ENCODE measurements around the gene HDAC2. TPM values are rescaled to one million over a fixed set of nuclear protein-coding genes. Genes with fewer than 3 reads are reported as not detected.
A peak's percentile ranks its signal among the peaks of the same experiment; 100 is the strongest.

The HDAC2 gene
- total RNA-seq, 1 donor from 2014 or later = 99.8 TPM

- TF ChIP-seq, protein P1, sequence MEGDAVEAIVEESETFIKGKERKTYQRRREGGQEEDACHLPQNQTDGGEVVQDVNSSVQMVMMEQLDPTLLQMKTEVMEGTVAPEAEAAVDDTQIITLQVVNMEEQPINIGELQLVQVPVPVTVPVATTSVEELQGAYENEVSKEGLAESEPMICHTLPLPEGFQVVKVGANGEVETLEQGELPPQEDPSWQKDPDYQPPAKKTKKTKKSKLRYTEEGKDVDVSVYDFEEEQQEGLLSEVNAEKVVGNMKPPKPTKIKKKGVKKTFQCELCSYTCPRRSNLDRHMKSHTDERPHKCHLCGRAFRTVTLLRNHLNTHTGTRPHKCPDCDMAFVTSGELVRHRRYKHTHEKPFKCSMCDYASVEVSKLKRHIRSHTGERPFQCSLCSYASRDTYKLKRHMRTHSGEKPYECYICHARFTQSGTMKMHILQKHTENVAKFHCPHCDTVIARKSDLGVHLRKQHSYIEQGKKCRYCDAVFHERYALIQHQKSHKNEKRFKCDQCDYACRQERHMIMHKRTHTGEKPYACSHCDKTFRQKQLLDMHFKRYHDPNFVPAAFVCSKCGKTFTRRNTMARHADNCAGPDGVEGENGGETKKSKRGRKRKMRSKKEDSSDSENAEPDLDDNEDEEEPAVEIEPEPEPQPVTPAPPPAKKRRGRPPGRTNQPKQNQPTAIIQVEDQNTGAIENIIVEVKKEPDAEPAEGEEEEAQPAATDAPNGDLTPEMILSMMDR (IDR thresholded peaks at IDR 0.05; ENCODE audit: insufficient read depth, low read length, severe bottlenecking) = no peak
- Histone ChIP-seq H3K27me3 (ENCODE audit: control insufficient read depth, insufficient read depth, low read length) (no peaks in the 10 kb centered on the region), H3K4me3 (ENCODE audit: low read depth, low read length) (no peak overlapping the region), H3K36me3 (ENCODE audit: control insufficient read depth, insufficient read depth, low read length) (peaks cover 5% of the 10 kb centered on the region)
- no peak for DNase-seq (ENCODE audit: low read depth)
- no peak for FAIRE-seq
Measured at GRCh38 chr6:113954653-113955052, 16.3 kb downstream of the HDAC2 start.

DNA sequence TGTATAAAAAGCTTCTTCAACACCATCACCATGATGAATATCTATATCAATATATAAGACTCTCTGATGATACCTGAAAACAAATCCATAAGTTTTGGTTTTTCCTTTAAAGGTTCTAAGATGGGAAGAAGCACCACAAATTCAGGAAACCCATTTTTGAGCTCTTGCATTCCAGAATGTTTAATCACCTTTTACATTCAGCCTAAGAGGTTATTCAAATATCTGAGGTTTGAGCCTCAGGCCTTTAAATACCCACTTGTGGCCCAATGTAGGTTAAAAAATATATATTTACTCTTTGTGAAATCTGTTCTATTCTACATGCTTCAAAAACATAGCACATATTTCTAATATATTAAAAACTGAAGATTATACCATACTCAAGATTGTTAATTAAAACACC is 17.6 kb downstream of the HDAC2 start:
- FAIRE-seq (no peak), DNase-seq (ENCODE audit: low read depth) (no peak)
- Histone ChIP-seq H3K4me3 (ENCODE audit: low read depth, low read length) (no peak overlapping the region), H3K36me3 (ENCODE audit: control insufficient read depth, insufficient read depth, low read length) (peaks cover 5% of the 10 kb centered on the region), H3K27me3 (ENCODE audit: control insufficient read depth, insufficient read depth, low read length) (no peaks in the 10 kb centered on the region)
- TF ChIP-seq, protein P1 (IDR thresholded peaks at IDR 0.05; ENCODE audit: insufficient read depth, low read length, severe bottlenecking) = no peak

- Histone ChIP-seq H3K4me3 (ENCODE audit: low read depth, low read length) (no peak overlapping the region), H3K36me3 (ENCODE audit: control insufficient read depth, insufficient read depth, low read length) (peaks cover 3% of the 10 kb centered on the region), H3K27me3 (ENCODE audit: control insufficient read depth, insufficient read depth, low read length) (no peaks in the 10 kb centered on the region)
- DNase-seq (ENCODE audit: low read depth) (no peak), FAIRE-seq (no peak)
- TF ChIP-seq, protein P1 (IDR thresholded peaks at IDR 0.05; ENCODE audit: insufficient read depth, low read length, severe bottlenecking) = no peak
Measured at GRCh38 chr6:113949499-113949898, 21.4 kb downstream of the HDAC2 start.

- Histone ChIP-seq H3K27me3 (ENCODE audit: control insufficient read depth, insufficient read depth, low read length) (no peaks in the 10 kb centered on the region), H3K4me3 (ENCODE audit: low read depth, low read length) (no peak overlapping the region), H3K36me3 (ENCODE audit: control insufficient read depth, insufficient read depth, low read length) (peaks cover 4% of the 10 kb centered on the region)
- no peak for FAIRE-seq
- peak; percentile 16 for DNase-seq (ENCODE audit: low read depth)
- TF ChIP-seq, protein P1 (IDR thresholded peaks at IDR 0.05; ENCODE audit: insufficient read depth, low read length, severe bottlenecking) = no peak
Measured at GRCh38 chr6:113944701-113945100, 26.2 kb downstream of the HDAC2 start.

DNA sequence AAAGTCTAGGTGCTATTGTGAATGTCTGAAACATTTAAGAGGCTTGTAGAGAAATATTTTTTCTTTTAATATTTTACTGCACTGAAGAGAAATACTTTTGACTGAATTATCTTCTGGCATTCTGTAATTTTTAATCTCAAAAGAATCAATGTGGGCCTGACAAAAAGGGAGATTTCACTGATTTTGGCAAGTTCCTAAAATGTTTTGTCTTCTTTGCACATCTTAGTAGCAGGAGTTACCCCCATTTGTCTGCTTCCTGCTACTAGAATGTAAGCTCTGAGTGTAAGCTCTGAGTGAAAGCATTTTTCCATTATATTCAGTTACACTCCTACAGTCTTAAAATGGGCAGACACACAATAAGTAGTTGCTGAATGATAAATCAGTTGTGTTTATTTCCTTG is 31.1 kb downstream of the HDAC2 start:
- H3K36me3 ChIP-seq (ENCODE audit: control insufficient read depth, insufficient read depth, low read length) = peaks cover 6% of the 10 kb centered on the region
- FAIRE-seq = no peak
- no peak for DNase-seq (ENCODE audit: low read depth)
- no peak overlapping the region for H3K4me3 ChIP-seq (ENCODE audit: low read depth, low read length)
- H3K27me3 ChIP-seq (ENCODE audit: control insufficient read depth, insufficient read depth, low read length) = no peaks in the 10 kb centered on the region
- TF ChIP-seq, protein P1 (IDR thresholded peaks at IDR 0.05; ENCODE audit: insufficient read depth, low read length, severe bottlenecking) = no peak
